Right ventricle myocardium superior (tissue), 1 donor: ENCODE results near the gene TTL. TPM values are rescaled to one million over a fixed set of nuclear protein-coding genes. Genes with fewer than 3 reads are reported as not detected.
"Not testable (repeated sequence)": the region's sequence is repeated elsewhere in the genome, so short reads cannot be mapped to it uniquely, and the experiment has no call there.

Source experiments
- ATAC-seq: fragments of 200-7000 bp; cut with Tn5 transposase; one replicate; pipeline ENCODE4 v1.9.1; 2020; ENCODE audit warnings: mild to moderate bottlenecking; ENCODE audit not compliant: poor library complexity
- DNase-seq: peaks from one replicate; pipeline ENCODE4 v3.0.0-alpha.2; 2020
- intact Hi-C: fragments of 100-400 bp; cut with DNase I; formaldehyde crosslinking; loops from one replicate; pipeline ENCODE4 v1.11.2; 2022
- total RNA-seq: library from RNA; stranded (reverse); fragmentation: NEBNext Ultra II Directional; extraction: Animal tissue kit (Norgen Biotek cat#: 25700); gene quantifications from one replicate; pipeline ENCODE4 v1.2.1, GENCODE V29; 2021
- donor health status: DM: no; HTN: yes; CAD: no; lungs with severe emphysema.

The TTL gene
- total RNA-seq, 1 donor from 2014 or later = 47.9 TPM

GRCh38 chr2:112542984-112543661 lies 61.2 kb downstream of the TTL start:
- intact Hi-C loops = loop anchor here (5.0 kb wide), 1 partner anchor 39 kb away; the partner anchor contains the start of gene CHCHD5
- DNase-seq = no peak
- ATAC-seq = no peak

GRCh38 chr2:112547333-112547732 lies 65.4 kb downstream of the TTL start:
- DNase-seq (no peak), ATAC-seq (no peak)

GRCh38 chr2:112548980-112549379 lies 67.0 kb downstream of the TTL start:
- DNase-seq (no peak), ATAC-seq (no peak)
- intact Hi-C loops = no loop called here

More at GRCh38 chr2:112547333-112547732, 65.4 kb downstream of the TTL start:
- intact Hi-C loops = no loop called here

- ATAC-seq (no peak), DNase-seq (no peak)
- intact Hi-C loops = no loop called here
Measured at GRCh38 chr2:112566104-112566503, 84.1 kb downstream of the TTL start.

- DNase-seq, intact Hi-C loops, ATAC-seq: not testable (repeated sequence)
Measured at GRCh38 chr2:112566508-112566907, 84.6 kb downstream of the TTL start.

- no peak for ATAC-seq
- intact Hi-C loops = no loop called here
- DNase-seq = no peak
Measured at GRCh38 chr2:112572005-112572404, 90.0 kb downstream of the TTL start.

GRCh38 chr2:112577756-112578155 lies 95.8 kb downstream of the TTL start:
- DNase-seq (no peak), ATAC-seq (no peak)
- intact Hi-C loops = no loop called here

GRCh38 chr2:112579241-112579640 lies 97.3 kb downstream of the TTL start:
- ATAC-seq (no peak), DNase-seq (no peak)
- intact Hi-C loops = no loop called here

- intact Hi-C loops = loop anchor here (5.0 kb wide), 1 partner anchor 38 kb away; the partner anchor contains the start of gene POLR1B
- ATAC-seq = no peak
Measured at GRCh38 chr2:112580084-112580483, 98.1 kb downstream of the TTL start.

GRCh38 chr2:112582314-112582746 lies 100.4 kb downstream of the TTL start:
- ATAC-seq = peak; percentile 7
- intact Hi-C loops = loop anchor here (2.0 to 5.0 kb wide), 2 partner anchors 40 to 100 kb away; partner anchors contain the start of genes POLR1B and TTL

More at GRCh38 chr2:112580084-112580483, 98.1 kb downstream of the TTL start:
- no peak for DNase-seq

GRCh38 chr2:112583497-112584133 lies 101.7 kb downstream of the TTL start:
- intact Hi-C loops = loop anchor here (2.0 to 5.0 kb wide), 2 partner anchors 41 to 101 kb away; partner anchors contain the start of genes POLR1B and TTL
- no peak for DNase-seq
- peak; percentile 11 for ATAC-seq

More at GRCh38 chr2:112582314-112582746, 100.4 kb downstream of the TTL start:
- no peak for DNase-seq

GRCh38 chr2:112584134-112584890 lies 102.4 kb downstream of the TTL start, which contains the start of gene CHCHD5:
TSS of gene CHCHD5 (plus strand) at chr2:112584609. CDS start at chr2:112584648, 39 bp downstream.
- peak; percentile 97 for DNase-seq
- intact Hi-C loops = loop anchor here (5.0 kb wide), 1 partner anchor 42 kb away; the partner anchor contains the start of gene POLR1B
- peak; percentile 95 for ATAC-seq

- intact Hi-C loops = loop anchor here (5.0 kb wide), 1 partner anchor 43 kb away; the partner anchor contains the start of gene POLR1B
- ATAC-seq (no peak), DNase-seq (no peak)
Measured at GRCh38 chr2:112584891-112585250, 102.9 kb downstream of the TTL start.

- intact Hi-C loops = no loop called here
- ATAC-seq (no peak), DNase-seq (no peak)
Measured at GRCh38 chr2:112585400-112585799, 103.4 kb downstream of the TTL start.

- ATAC-seq (no peak), DNase-seq (no peak)
- intact Hi-C loops = no loop called here
Measured at GRCh38 chr2:112585873-112586464, 104.0 kb downstream of the TTL start.

- no peak for ATAC-seq
- no peak for DNase-seq
- intact Hi-C loops = no loop called here
Measured at GRCh38 chr2:112588611-112589045, 106.7 kb downstream of the TTL start.
